ENCODE measurements around the gene PAK1.
"Not testable (repeated sequence)": the region's sequence is repeated elsewhere in the genome, so short reads cannot be mapped to it uniquely, and the experiment has no call there.

PAK1 gene

DNA sequence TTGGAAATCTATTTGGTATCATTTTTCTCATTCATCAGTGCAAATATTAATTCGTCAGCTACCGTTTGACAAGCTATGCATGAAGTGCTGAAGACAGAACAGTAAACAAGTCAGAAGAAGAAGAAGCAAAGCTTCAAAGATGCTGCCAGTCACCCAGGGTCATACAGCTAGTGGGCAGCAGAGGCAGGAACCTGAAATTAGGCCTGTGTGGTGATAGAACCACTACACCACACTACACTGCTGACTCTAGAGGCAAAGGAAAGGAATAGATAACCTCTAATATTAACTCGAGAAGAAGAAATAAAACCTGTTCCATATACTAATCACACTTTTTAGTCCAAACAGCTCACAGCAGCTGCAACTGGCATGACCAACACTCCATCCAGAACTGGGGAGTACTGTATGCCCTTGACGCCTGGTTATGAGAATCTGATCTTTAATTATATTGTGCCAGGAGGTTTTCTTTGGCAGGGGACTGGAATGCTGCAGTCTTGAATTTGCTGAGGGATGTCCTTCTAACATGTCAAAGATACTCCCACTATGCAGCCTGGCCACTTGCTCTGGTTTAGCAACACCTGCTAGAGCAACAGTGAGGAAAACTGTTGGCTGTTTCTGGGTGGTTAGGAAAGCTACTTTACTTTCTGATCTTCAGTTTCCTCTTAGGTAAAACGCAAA, 73.0 kb downstream of the PAK1 start:
- no peak for DNase-seq

DNA sequence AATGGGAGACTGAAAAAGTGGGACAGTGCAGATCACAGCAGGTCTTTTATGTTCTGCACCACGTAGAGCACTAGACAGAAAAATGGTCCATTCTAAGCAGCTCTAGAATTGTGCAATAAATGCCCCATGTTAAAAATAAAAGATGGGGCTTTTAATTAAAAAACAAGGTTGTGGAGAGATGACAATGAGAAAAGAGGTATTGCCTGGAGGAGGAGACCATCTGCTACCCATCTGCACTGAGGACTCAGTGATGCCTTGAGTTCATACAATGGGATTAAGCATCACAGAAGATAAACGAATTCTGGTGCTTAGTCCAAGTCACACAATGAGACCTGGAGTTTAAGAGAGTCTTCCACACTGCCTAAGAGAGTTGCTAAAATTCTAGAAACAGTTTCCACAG, 73.6 kb downstream of the PAK1 start:
- no peak for DNase-seq

DNA sequence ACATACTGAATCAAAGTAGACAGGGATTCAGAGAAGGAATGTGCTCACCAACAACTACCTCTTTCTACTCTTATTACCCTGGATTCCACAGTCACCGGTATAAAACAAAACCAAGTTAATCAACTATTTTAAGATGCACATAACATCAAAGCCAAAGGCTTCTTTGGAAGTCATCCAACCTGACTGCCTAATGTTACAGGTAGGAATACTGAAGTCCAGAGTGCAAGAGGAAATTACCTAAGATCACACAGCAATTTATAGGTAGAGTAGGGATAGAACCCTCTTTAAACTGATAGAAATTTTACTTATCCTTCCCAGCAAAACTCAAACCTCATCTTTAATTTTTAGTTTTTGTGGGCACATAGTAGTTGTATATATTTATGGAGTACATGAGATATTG, 76.3 kb downstream of the PAK1 start:
- no peak for DNase-seq

DNA sequence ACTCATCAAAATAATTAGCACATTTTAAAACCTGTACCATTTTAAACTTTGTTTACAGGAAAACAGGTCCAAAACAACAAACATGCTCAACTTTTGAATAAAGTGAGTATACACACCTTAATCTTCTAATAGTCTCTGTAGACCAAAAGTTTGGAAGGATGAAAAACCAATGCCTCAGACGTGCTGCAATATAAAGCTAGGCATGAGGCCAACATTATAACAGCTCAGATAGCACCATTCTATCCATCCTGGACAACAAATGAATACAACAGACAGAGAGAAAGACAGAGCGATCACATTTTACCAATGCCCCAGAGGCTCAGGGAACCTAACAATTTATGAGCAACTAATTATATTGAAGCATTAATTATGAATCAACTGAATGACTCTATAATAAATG, 77.0 kb downstream of the PAK1 start:
- no peak for DNase-seq

- no peak for DNase-seq
These were observed 77.6 kb downstream of the PAK1 start for GRCh38 chr11:77396305-77396704.

GRCh38 chr11:77395460-77396173, 78.3 kb downstream of the PAK1 start:
- DNase-seq, result no peak

DNA sequence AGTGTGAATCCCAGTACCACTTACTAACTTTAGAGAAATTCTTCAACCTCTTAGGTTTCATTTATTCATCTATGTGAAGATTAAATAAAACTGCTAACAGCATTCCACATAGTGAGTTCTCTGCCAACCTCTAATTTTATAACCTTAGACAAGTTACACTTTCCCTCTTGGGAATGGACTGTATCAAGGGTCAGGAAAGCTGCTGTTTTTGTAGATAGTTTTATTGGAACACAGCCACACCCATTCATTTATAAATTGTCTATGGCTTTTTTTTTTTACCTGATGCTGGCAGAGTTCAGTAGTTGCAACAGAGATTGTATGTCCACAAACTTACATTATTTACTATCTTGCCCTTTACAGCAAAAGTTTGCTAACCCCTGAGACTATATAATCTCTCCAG, 81.1 kb downstream of the PAK1 start:
- no peak for DNase-seq

GRCh38 chr11:77387701-77388100, 86.2 kb downstream of the PAK1 start:
- DNase-seq, result no peak

DNA sequence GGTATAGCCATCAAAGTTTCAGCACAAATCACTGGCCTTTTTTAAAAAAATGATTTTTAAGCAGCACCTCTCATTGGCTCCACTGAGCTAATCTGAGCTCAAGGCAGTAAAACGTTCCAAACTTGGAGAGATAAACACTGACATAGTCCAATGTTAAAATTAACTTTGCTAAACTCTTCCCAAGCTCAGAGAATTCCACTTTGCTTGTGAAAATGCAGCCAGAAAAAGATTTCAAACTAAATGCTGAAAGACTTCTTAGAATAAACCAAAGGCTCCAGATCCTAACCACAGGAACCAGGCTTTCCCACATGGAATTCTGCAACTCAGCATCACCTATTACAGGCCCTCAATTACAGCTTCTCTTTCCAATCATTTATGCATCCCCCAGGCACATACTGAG, 87.7 kb downstream of the PAK1 start:
- DNase-seq, result no peak

- not testable (repeated sequence) for DNase-seq
These were observed 88.6 kb downstream of the PAK1 start for GRCh38 chr11:77385255-77385771.

DNA sequence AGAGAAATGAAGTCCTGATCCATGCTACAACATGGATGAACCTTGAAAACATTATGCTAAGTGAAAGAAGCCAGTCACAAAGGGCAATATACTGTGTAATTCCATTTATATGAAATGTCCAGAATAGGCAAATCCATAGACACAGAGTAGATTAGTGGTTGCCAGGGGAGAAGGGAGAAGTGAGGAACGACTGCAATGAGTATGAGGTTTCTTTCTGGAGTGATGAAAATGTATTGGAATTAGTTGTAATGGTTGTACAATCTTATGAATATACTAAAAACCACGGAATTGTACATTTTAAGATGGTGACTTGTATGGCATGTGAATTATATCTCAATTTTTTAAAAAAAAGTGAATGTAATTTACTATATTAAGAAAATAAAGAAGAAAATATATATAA, 89.3 kb downstream of the PAK1 start:
- no peak for DNase-seq

DNA sequence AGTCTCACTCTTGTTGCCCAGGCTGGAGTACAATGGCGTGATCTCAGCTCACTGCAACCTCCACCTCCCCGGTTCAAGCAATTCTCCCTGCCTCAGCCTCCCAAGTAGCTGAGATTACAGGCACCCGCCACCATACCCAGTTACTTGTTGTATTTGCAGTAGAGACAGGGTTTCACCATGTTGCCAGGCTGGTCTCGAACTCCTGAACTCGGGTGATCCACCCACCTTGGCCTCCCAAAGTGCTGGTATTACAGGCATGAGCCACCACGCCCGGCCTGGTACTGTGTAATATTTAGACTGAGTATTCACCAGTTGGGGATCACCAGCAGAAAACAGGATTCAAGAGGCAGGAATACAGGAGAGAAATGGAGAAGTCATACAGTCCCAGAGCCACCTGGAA, 90.5 kb downstream of the PAK1 start:
- DNase-seq, result not testable (repeated sequence)

DNA sequence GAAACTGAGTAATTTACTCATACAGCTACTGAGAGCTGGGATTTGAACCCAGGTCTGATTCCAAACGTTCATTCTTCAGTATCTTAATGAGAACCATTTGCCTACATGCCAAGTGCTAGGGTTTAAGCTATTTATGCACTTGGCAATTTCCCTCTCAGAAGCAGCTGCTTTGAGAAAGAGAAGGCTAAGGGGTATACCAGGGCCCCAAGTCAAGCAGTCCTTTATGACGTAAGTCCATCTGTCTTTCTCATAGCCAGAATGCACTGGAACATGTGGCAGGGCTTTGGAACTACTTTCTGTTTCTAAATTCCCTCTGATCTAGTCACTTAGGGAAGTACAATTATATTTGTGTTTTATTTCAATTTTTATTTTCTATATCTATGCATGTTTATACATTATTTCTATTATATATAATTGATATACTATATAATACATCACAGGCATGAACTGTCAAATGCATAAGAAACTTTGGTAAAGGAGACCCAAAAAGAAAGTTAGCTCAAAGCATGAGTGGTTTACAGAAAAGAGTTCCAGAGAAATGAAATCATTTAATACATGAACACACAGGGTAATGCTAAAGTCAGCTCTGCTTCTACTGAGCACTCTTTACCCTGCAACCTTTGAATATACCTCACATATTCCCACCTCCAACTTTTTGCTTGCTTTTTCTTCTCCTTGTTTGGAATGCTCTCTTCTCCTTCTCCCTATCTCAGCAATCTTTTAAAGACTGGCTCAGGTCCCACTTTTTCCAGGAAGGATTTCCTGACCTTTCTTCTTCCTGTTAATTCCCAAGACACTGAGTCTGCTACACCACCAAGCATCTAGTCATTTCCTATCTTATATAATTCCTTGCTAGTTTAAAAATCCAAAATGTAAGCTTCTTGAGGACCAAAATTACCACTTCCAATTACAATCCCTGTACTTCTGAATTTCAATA, 91.9 kb downstream of the PAK1 start:
- no peak for DNase-seq

DNA sequence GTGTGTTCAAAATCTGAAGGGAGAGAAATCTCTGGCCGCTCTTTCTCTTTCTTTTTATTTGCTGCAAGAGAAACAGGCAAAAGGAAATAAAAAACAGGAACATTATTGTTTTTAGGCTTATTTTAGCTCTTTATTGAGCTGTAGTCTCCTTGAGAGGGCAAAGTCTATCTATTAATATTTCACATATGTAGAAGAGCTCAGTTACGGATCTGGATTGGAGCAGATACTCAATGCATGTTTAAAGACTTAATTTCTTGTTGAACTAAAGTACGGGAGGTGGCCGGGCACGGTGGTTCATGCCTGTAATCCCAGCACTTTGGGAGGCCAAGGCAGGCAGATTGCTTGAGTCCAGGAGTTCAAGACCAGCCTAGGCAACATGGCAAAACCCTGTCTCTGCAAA, 94.0 kb downstream of the PAK1 start:
- no peak for DNase-seq

DNA sequence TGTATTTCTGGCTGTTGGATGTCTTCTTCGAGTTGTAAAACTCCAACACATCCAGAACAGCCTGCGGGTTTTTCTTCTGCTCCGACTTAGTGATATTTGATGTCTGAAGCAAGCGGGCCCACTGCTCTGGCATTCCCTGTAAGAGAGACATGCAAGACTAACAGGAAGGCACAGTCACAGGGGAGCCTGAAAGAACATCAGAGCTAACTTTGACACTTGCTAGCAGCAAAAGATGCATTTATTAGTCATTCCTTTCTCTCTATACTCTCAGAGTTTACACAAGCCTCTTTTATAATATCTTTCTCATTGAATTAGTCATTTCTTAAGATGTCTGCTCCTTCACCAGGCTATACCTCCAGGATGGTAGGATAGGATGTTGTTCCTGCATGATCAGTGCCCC, 94.6 kb downstream of the PAK1 start:
- no peak for DNase-seq

GRCh38 chr11:77377734-77378133, 96.2 kb downstream of the PAK1 start:
- no peak for DNase-seq

GRCh38 chr11:77375107-77375506, 98.8 kb downstream of the PAK1 start:
- no peak for DNase-seq

- no peak for DNase-seq
These were observed 99.3 kb downstream of the PAK1 start for GRCh38 chr11:77374611-77375031.

- no peak for DNase-seq
These were observed 99.8 kb downstream of the PAK1 start for GRCh38 chr11:77374108-77374507.

DNA sequence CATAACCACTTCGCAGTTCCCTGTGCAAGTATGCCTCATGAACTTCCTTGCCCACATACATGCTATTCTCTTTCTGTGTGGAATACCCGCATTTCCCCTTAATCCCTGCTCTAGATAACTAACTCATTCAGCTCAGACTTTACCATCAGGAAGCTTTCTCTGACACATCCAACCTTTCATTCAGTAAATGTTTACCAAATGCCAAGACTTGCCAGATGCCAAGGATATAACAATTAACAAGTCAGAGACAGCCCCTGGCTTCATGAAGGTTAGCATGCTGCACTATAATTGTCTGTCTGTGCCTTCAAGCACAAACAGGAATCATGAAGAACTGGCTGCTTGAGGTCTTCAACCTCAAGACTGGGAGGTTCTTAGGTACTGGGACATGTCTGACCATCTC, 101.2 kb downstream of the PAK1 start:
- DNase-seq, result no peak

DNA sequence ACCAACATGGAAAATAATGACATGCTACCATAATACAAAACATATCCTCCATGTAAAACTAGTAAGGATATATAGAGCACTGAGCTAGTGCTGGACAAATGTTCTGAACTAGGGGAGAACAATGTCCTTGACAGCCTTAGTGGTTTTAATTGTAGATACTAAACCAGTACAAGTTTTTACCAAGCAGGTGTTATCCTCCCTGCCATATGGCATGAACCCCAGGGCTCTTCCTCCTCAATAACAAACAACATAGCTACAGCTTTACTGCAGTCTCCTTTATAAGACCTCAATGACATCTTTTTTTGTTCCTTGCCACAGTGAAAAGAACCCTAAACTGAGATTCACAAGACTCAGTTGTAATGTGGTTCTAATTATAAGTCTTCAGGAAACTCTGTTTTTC, 102.2 kb downstream of the PAK1 start:
- no peak for DNase-seq

DNA sequence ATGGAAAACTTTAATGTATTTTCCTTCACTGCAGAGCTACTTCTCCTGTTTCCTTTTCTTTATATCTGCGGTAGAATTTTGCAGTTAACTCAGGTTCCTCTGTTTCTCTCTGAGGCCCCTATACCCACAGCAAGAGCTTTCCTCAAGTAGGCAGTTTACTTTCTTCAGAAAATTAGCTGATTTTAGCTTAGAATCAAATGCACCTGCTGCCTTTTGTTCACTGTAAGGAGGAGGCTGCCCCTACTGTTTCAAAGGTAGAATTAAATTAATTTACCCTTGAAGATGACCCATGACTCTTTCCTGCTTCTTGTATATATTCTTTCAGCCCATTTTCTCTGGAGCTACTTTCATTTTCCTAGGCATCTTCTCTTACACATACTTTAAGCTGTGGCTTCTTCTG, 103.7 kb downstream of the PAK1 start:
- no peak for DNase-seq

GRCh38 chr11:77361184-77361583, 112.7 kb downstream of the PAK1 start:
- DNase-seq, result no peak

- no peak for DNase-seq
These were observed 114.4 kb downstream of the PAK1 start for GRCh38 chr11:77359481-77359880.
